K562 (cell line): ENCODE results near the gene EFNA2. TPM values are rescaled to one million over a fixed set of nuclear protein-coding genes. Genes with fewer than 3 reads are reported as not detected.

Source experiments
- ARHGAP35 ChIP-seq: fragments of 450-650 bp; IDR thresholded peaks from 2 replicates; pipeline ENCODE4 v1.6.1; 2018; ENCODE audit not compliant: partially characterized antibody
- ATF3 ChIP-seq, 2 experiments: fragments of 450-650 bp in 1 of 2; sonication (generic) in 1 of 2; formaldehyde crosslinking in 1 of 2; IDR thresholded peaks in 1 of 2; conservative IDR thresholded peaks in 1 of 2; 2 replicates each; pipeline versions ENCODE4 v1.6.1 to v1.8.1; 2016 to 2023; ENCODE audit warnings: mild to moderate bottlenecking in 2 of 2, moderate library complexity in 2 of 2, inconsistent platforms in 1 of 2, missing genetic modification reagents in 1 of 2
- CCNT2 ChIP-seq: IDR thresholded peaks from 2 replicates; pipeline ENCODE4 v1.6.1; 2011; ENCODE audit warnings: borderline replicate concordance, low read depth, mild to moderate bottlenecking, moderate library complexity, mixed read lengths, low read length; ENCODE audit not compliant: insufficient read length; ENCODE audit errors: extremely low read depth
- DPF2 ChIP-seq: fragments of 450-650 bp; IDR thresholded peaks from 2 replicates; pipeline ENCODE4 v1.6.1; 2016
- GTF2A2 ChIP-seq: IDR thresholded peaks from 2 replicates; pipeline ENCODE4 v1.6.1; 2016; ENCODE audit warnings: mild to moderate bottlenecking, missing genetic modification characterization, missing compliant biosample characterization
- HDAC1 ChIP-seq, 2 experiments: fragments of 450-650 bp; IDR thresholded peaks; 2 replicates each; pipeline ENCODE4 v1.6.1; 2016 to 2017; ENCODE audit warnings: inconsistent platforms in 1 of 2, mild to moderate bottlenecking in 1 of 2, moderate library complexity in 1 of 2
- JUNB ChIP-seq: fragments of 450-650 bp; formaldehyde crosslinking; conservative IDR thresholded peaks from 2 replicates; pipeline ENCODE4 v1.4.0; 2020; ENCODE audit warnings: mild to moderate bottlenecking
- MIER1 ChIP-seq: fragments of 450-650 bp; IDR thresholded peaks from 2 replicates; pipeline ENCODE4 v1.6.1; 2016; ENCODE audit warnings: antibody characterized with exemption, mild to moderate bottlenecking, low read depth
- PHB2 ChIP-seq: fragments of 450-650 bp; IDR thresholded peaks from 2 replicates; pipeline ENCODE4 v1.6.1; 2017; ENCODE audit warnings: low read depth
- PML ChIP-seq: IDR thresholded peaks from 2 replicates; pipeline ENCODE4 v1.6.1; 2012; ENCODE audit warnings: low read length, inconsistent platforms
- ZC3H8 ChIP-seq: fragments of 450-650 bp; IDR thresholded peaks from 2 replicates; pipeline ENCODE4 v1.6.1; 2017
- ZNF184 ChIP-seq: sonication (generic); formaldehyde crosslinking; IDR thresholded peaks from 2 replicates; pipeline ENCODE4 v1.5.0; 2020; ENCODE audit warnings: missing genetic modification reagents
- ZNF3 ChIP-seq: fragments of 250-450 bp; sonication (Bioruptor Pico); IDR thresholded peaks from 2 replicates; pipeline ENCODE4 v1.5.0; 2021; ENCODE audit warnings: mild to moderate bottlenecking, moderate library complexity
- ZNF408 ChIP-seq: fragments of 250-450 bp; sonication (Bioruptor Pico); IDR thresholded peaks from 2 replicates; pipeline ENCODE4 v1.4.0; 2020; ENCODE audit warnings: low read depth, mild to moderate bottlenecking, moderate library complexity
- polyA plus RNA-seq, 8 experiments: library from polyadenylated mRNA; depleted of rRNA in 4 of 8; stranded (reverse) in 5 of 8; unstranded in 3 of 8; fragments of >200 nt; fragmentation: Nextera tagmentation in 2 of 8; fragmentation: Illumina TruSeq in 1 of 8; extraction: Ambion mirVana in 2 of 8; extraction: Trizol in 1 of 8; gene quantifications; 2 replicates each; pipeline versions ENCODE4 v1.2.1 to v1.2.3, GENCODE V29; 2011 to 2014; ENCODE audit warnings: inconsistent platforms in 1 of 8, missing spikeins in 1 of 8
- total RNA-seq, 7 experiments: library from RNA; depleted of rRNA in 6 of 7; stranded (reverse); fragments of >200 nt in 6 of 7; fragmentation: Illumina TruSeq in 2 of 7; extraction: Trizol in 2 of 7; gene quantifications; 2 replicates each; pipeline versions ENCODE4 v1.2.1 to v1.2.3, GENCODE V29; 2011 to 2021; ENCODE audit warnings: low replicate concordance in 1 of 7
- TF ChIP-seq, protein P1 (sequence below): fragments of 450-650 bp; IDR thresholded peaks from 2 replicates; pipeline ENCODE4 v1.6.1; 2018; ENCODE audit not compliant: partially characterized antibody
- TF ChIP-seq, protein P2 (sequence below): fragments of 450-650 bp; formaldehyde crosslinking; IDR thresholded peaks from 2 replicates; pipeline ENCODE4 v1.4.0; 2022; ENCODE audit warnings: missing genetic modification characterization

EFNA2 gene
- total and polyA plus RNA-seq, 9 of the 15 experiments (the other 6 are each of a cell fraction or from before 2014, with no cell fraction given), result 0.11 to 0.44 (median 0.15) TPM; not detected in 6

- TF ChIP-seq, protein P1, sequence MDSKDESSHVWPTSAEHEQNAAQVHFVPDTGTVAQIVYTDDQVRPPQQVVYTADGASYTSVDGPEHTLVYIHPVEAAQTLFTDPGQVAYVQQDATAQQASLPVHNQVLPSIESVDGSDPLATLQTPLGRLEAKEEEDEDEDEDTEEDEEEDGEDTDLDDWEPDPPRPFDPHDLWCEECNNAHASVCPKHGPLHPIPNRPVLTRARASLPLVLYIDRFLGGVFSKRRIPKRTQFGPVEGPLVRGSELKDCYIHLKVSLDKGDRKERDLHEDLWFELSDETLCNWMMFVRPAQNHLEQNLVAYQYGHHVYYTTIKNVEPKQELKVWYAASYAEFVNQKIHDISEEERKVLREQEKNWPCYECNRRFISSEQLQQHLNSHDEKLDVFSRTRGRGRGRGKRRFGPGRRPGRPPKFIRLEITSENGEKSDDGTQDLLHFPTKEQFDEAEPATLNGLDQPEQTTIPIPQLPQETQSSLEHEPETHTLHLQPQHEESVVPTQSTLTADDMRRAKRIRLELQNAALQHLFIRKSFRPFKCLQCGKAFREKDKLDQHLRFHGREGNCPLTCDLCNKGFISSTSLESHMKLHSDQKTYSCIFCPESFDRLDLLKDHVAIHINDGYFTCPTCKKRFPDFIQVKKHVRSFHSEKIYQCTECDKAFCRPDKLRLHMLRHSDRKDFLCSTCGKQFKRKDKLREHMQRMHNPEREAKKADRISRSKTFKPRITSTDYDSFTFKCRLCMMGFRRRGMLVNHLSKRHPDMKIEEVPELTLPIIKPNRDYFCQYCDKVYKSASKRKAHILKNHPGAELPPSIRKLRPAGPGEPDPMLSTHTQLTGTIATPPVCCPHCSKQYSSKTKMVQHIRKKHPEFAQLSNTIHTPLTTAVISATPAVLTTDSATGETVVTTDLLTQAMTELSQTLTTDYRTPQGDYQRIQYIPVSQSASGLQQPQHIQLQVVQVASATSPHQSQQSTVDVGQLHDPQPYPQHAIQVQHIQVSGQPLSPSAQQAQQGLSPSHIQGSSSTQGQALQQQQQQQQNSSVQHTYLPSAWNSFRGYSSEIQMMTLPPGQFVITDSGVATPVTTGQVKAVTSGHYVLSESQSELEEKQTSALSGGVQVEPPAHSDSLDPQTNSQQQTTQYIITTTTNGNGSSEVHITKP, result no peak
- no peak for TF ChIP-seq DPF2
- TF ChIP-seq ZNF184 (CRISPR knock-in tag), result no peak
- no peak for TF ChIP-seq ARHGAP35
- TF ChIP-seq GTF2A2 (tag), result no peak
- TF ChIP-seq JUNB (CRISPR knock-in tag), result no peak
- no peak for TF ChIP-seq MIER1
- no peak for TF ChIP-seq ZNF3 (CRISPR knock-in tag)
- TF ChIP-seq CCNT2, result no peak
- no peak for TF ChIP-seq ATF3 (IDR thresholded peaks at IDR 0.05)
- TF ChIP-seq ATF3 (CRISPR knock-in tag; conservative IDR thresholded peaks at IDR 0.05), result no peak
- TF ChIP-seq ZC3H8, result no peak
- TF ChIP-seq, protein P2, sequence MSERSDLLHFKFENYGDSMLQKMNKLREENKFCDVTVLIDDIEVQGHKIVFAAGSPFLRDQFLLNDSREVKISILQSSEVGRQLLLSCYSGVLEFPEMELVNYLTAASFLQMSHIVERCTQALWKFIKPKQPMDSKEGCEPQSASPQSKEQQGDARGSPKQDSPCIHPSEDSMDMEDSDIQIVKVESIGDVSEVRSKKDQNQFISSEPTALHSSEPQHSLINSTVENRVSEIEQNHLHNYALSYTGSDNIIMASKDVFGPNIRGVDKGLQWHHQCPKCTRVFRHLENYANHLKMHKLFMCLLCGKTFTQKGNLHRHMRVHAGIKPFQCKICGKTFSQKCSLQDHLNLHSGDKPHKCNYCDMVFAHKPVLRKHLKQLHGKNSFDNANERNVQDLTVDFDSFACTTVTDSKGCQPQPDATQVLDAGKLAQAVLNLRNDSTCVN (CRISPR knock-in tag), result no peak
- no peak for TF ChIP-seq ZNF408 (CRISPR knock-in tag)
- no peak for TF ChIP-seq PHB2
- 0 out of 4 replicates have a peak, but pooled peaks have one; percentile 39 to 47 for TF ChIP-seq HDAC1 (IDR thresholded peaks at IDR 0.05)
- TF ChIP-seq PML, result no peak; the same call in 1 of the 2 replicates
Measured at GRCh38 chr19:1279782-1280341, 5.8 kb upstream of the EFNA2 start (continued).
